DMS53 treated with DMSO at 0.1 percent for 48 hours (cell line): ENCODE data around the gene ARL14EP.
A peak's percentile ranks its signal among the peaks of the same experiment; 100 is the strongest.

Experiments
- DNase-seq: peaks from one replicate; lab custom pipeline; 2025; ENCODE audit not compliant: unreplicated experiment; lab: John Stamatoyannopoulos, UW

Gene ARL14EP

GRCh38 chr11:30326114-30326778 is 3.3 kb downstream of the ARL14EP start:
- no peak for DNase-seq

- DNase-seq, result no peak
Observed at GRCh38 chr11:30326906-30327305, 4.0 kb downstream of the ARL14EP start.

- no peak for DNase-seq
Observed at GRCh38 chr11:30328681-30329080, 5.8 kb downstream of the ARL14EP start.

GRCh38 chr11:30329150-30329940 is 6.4 kb downstream of the ARL14EP start:
- no peak for DNase-seq

- peak; percentile 7 for DNase-seq
Observed at GRCh38 chr11:30333405-30333804, 10.5 kb downstream of the ARL14EP start.

- no peak for DNase-seq
Observed at GRCh38 chr11:30342736-30343166, 19.8 kb downstream of the ARL14EP start.

GRCh38 chr11:30344085-30344484 is 21.2 kb downstream of the ARL14EP start:
- no peak for DNase-seq

GRCh38 chr11:30345644-30346043 is 22.7 kb downstream of the ARL14EP start:
- DNase-seq, result no peak

GRCh38 chr11:30346068-30346688 is 23.3 kb downstream of the ARL14EP start:
- DNase-seq, result peak; percentile 21

GRCh38 chr11:30348035-30348434 is 25.1 kb downstream of the ARL14EP start:
- DNase-seq, result no peak

- DNase-seq, result no peak
Observed at GRCh38 chr11:30349885-30350284, 27.0 kb downstream of the ARL14EP start.

- DNase-seq, result no peak
Observed at GRCh38 chr11:30350384-30350783, 27.5 kb downstream of the ARL14EP start.

GRCh38 chr11:30351061-30351460 is 28.2 kb downstream of the ARL14EP start:
- DNase-seq, result no peak

GRCh38 chr11:30356391-30356790 is 33.5 kb downstream of the ARL14EP start:
- DNase-seq, result no peak

GRCh38 chr11:30357872-30358271 is 35.0 kb downstream of the ARL14EP start:
- no peak for DNase-seq

- DNase-seq, result no peak
Observed at GRCh38 chr11:30358536-30358935, 35.6 kb downstream of the ARL14EP start.

GRCh38 chr11:30360741-30361140 is 37.8 kb downstream of the ARL14EP start:
- no peak for DNase-seq

GRCh38 chr11:30364139-30364836 is 41.4 kb downstream of the ARL14EP start:
- DNase-seq, result no peak

GRCh38 chr11:30364837-30365482 is 42.1 kb downstream of the ARL14EP start:
- no peak for DNase-seq

- DNase-seq, result no peak
Observed at GRCh38 chr11:30365793-30366517, 43.1 kb downstream of the ARL14EP start.
